ENCODE data around the gene SETD3. TPM values are rescaled to one million over a fixed set of nuclear protein-coding genes. Genes with fewer than 3 reads are reported as not detected.

SETD3 gene
- total RNA-seq, 1 donor from 2014 or later: 62.8 TPM

DNA sequence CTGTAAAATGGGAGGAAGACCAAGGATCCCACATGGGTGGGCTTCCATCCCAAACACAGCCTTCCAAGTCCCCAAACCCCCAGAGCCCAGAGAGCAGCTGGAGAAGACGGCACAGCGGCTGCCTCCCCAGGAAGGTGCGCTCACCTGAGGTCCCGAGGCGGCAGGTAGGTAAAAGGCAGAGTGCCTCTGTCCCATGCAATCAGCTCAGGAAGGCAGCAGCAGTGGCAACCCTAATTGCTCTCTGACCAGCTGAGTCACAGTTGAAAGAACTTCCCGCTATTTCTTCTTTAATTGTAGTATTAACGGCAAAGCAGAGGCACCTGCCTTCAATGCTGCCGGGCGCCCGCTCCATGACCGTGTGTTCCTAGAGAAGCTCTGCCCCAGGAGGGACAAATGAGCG is 117.6 kb downstream of the SETD3 start:
- Mint-ChIP-seq H3K4me1 (ENCODE audit: low read depth, unreplicated experiment) (peaks cover 9% of the 10 kb centered on the region), H3K36me3 (ENCODE audit: low read depth, unreplicated experiment) (no peaks in the 10 kb centered on the region)
- H4K20me1 ChIP-seq (ENCODE audit: insufficient read depth, low read length): no peaks in the 10 kb centered on the region

DNA sequence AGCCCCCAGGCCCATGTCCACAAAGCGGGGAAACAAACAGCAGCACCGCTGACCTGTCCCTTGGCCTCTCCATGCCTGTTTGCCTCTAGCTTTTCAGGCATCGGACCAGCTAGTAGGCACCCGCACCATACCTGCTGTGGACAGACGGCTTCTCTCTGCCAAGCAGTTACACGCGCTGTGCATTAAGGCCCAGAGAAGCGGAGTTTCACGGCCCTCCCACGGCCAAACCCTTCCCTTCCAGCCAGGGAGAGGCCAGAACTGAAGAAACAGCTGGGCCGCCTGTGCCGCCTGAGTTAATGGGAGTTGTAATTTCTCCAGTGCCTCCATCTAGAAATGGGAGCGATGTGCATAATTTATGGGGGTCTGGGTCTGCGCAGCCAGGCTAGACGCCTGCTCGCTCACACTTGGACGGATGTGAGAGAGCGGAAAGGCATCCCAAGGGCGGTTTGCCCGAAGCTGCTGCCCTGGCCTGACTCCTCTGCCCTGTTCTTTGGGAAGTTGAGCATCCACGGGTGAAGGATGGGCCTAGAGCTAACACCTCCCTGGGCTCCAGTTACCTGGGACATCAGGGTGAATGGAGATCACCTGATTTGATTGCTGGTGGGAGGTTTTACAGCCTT is 119.0 kb downstream of the SETD3 start:
- H3K4me3 ChIP-seq (ENCODE audit: insufficient read depth, low read depth, low read length): no peak overlapping the region
- no peaks in the 10 kb centered on the region for H3K9me3 ChIP-seq (ENCODE audit: insufficient read depth, low read depth, low read length)
- H3K27me3 ChIP-seq (ENCODE audit: insufficient read depth, low read length): no peaks in the 10 kb centered on the region
- Mint-ChIP-seq H3K27ac (ENCODE audit: unreplicated experiment) (no peak overlapping the region), H3K9me3 (ENCODE audit: unreplicated experiment) (peaks cover 4% of the 10 kb centered on the region), H3K4me1 (ENCODE audit: low read depth, unreplicated experiment) (peaks cover 9% of the 10 kb centered on the region), H3K36me3 (ENCODE audit: low read depth, unreplicated experiment) (no peaks in the 10 kb centered on the region), H3K27me3 (ENCODE audit: low read depth, unreplicated experiment) (peaks cover 5% of the 10 kb centered on the region), H3K4me3 (ENCODE audit: unreplicated experiment) (no peak overlapping the region)
- TF ChIP-seq EZH2 (IDR thresholded peaks at IDR 0.05; ENCODE audit: insufficient read depth, low read length): no peak
- TF ChIP-seq, protein P1, sequence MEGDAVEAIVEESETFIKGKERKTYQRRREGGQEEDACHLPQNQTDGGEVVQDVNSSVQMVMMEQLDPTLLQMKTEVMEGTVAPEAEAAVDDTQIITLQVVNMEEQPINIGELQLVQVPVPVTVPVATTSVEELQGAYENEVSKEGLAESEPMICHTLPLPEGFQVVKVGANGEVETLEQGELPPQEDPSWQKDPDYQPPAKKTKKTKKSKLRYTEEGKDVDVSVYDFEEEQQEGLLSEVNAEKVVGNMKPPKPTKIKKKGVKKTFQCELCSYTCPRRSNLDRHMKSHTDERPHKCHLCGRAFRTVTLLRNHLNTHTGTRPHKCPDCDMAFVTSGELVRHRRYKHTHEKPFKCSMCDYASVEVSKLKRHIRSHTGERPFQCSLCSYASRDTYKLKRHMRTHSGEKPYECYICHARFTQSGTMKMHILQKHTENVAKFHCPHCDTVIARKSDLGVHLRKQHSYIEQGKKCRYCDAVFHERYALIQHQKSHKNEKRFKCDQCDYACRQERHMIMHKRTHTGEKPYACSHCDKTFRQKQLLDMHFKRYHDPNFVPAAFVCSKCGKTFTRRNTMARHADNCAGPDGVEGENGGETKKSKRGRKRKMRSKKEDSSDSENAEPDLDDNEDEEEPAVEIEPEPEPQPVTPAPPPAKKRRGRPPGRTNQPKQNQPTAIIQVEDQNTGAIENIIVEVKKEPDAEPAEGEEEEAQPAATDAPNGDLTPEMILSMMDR (IDR thresholded peaks at IDR 0.05; ENCODE audit: insufficient read depth, low read depth, low read length): no peak
- FAIRE-seq (no peak), DNase-seq (ENCODE audit: low read depth) (no peak)
- no peaks in the 10 kb centered on the region for H4K20me1 ChIP-seq (ENCODE audit: insufficient read depth, low read length)
- no peak overlapping the region for H2AFZ ChIP-seq (ENCODE audit: low read depth, low read length)
- H3K9ac ChIP-seq (ENCODE audit: low read length): no peak overlapping the region
- H3K36me3 ChIP-seq (ENCODE audit: insufficient read depth, low read length): no peaks in the 10 kb centered on the region
- no peaks in the 10 kb centered on the region for H3K79me2 ChIP-seq (ENCODE audit: insufficient read depth, low read length)
- no peak overlapping the region for H3K4me2 ChIP-seq (ENCODE audit: low read length)
- H3K27ac ChIP-seq (ENCODE audit: low read depth, low read length): no peak overlapping the region
- no peaks in the 10 kb centered on the region for H3K4me1 ChIP-seq (ENCODE audit: insufficient read depth, low read length)

More for the DNA sequence above, 117.6 kb downstream of the SETD3 start:
- Mint-ChIP-seq H3K4me3 (ENCODE audit: unreplicated experiment) (no peak overlapping the region), H3K27ac (ENCODE audit: unreplicated experiment) (no peak overlapping the region), H3K9me3 (ENCODE audit: unreplicated experiment) (peaks cover 4% of the 10 kb centered on the region), H3K27me3 (ENCODE audit: low read depth, unreplicated experiment) (peaks cover 2% of the 10 kb centered on the region)
- Histone ChIP-seq H3K27me3 (ENCODE audit: insufficient read depth, low read length) (peaks cover 2% of the 10 kb centered on the region), H2AFZ (ENCODE audit: low read depth, low read length) (no peak overlapping the region), H3K36me3 (ENCODE audit: insufficient read depth, low read length) (no peaks in the 10 kb centered on the region), H3K27ac (ENCODE audit: low read depth, low read length) (no peak overlapping the region), H3K4me2 (ENCODE audit: low read length) (no peak overlapping the region), H3K79me2 (ENCODE audit: insufficient read depth, low read length) (no peaks in the 10 kb centered on the region), H3K9me3 (ENCODE audit: insufficient read depth, low read depth, low read length) (no peaks in the 10 kb centered on the region), H3K9ac (ENCODE audit: low read length) (no peak overlapping the region), H3K4me1 (ENCODE audit: insufficient read depth, low read length) (no peaks in the 10 kb centered on the region), H3K4me3 (ENCODE audit: insufficient read depth, low read depth, low read length) (no peak overlapping the region)
- FAIRE-seq: no peak
- TF ChIP-seq, protein P1 (IDR thresholded peaks at IDR 0.05; ENCODE audit: insufficient read depth, low read depth, low read length): no peak
- no peak for TF ChIP-seq EZH2 (IDR thresholded peaks at IDR 0.05; ENCODE audit: insufficient read depth, low read length)
- no peak for DNase-seq (ENCODE audit: low read depth)
